ENCODE data around the gene PALLD.

PALLD gene

DNA sequence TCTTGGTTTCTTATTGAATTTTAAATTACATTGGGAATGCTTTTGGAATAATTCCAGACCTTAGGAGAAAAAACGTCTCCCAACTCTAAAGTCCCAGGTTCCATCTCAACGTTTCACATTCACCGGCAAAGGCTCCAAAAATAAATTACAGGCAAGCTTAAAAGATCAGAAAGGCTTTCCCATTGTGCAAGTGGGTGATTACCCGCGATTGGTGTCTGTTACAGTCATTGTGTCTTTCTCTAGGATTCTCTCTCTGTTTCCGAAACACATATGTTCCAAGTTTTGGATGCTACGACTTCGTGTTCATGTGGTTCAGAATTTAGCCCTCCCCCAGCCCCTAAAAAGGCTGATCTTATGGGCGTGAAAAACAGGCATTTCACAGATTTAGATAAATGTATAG lies 41.8 kb downstream of the PALLD start:
- H3K27me3 ChIP-seq (replicated peaks; ENCODE audit: insufficient read depth, low read length) = no peaks in the 10 kb centered on the region
- no peaks in the 10 kb centered on the region for H3F3A ChIP-seq (ENCODE audit: insufficient read depth, low read length)
- H3K4me3 ChIP-seq (ENCODE audit: low read length) = no peak overlapping the region
- H4K20me1 ChIP-seq (ENCODE audit: insufficient read depth, low read length) = no peaks in the 10 kb centered on the region
- no peaks in the 10 kb centered on the region for H3K79me2 ChIP-seq (ENCODE audit: low read length)
- H3K9me3 ChIP-seq (replicated peaks; ENCODE audit: insufficient read depth, low read length) = no peaks in the 10 kb centered on the region
- H3K4me1 ChIP-seq (ENCODE audit: low read length) = no peaks in the 10 kb centered on the region
- no peak overlapping the region for H2AFZ ChIP-seq (ENCODE audit: low read length)
- TF ChIP-seq, protein P1, sequence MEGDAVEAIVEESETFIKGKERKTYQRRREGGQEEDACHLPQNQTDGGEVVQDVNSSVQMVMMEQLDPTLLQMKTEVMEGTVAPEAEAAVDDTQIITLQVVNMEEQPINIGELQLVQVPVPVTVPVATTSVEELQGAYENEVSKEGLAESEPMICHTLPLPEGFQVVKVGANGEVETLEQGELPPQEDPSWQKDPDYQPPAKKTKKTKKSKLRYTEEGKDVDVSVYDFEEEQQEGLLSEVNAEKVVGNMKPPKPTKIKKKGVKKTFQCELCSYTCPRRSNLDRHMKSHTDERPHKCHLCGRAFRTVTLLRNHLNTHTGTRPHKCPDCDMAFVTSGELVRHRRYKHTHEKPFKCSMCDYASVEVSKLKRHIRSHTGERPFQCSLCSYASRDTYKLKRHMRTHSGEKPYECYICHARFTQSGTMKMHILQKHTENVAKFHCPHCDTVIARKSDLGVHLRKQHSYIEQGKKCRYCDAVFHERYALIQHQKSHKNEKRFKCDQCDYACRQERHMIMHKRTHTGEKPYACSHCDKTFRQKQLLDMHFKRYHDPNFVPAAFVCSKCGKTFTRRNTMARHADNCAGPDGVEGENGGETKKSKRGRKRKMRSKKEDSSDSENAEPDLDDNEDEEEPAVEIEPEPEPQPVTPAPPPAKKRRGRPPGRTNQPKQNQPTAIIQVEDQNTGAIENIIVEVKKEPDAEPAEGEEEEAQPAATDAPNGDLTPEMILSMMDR (IDR thresholded peaks at IDR 0.05; ENCODE audit: low read length) = no peak
- TF ChIP-seq EZH2phosphoT487 (IDR thresholded peaks at IDR 0.05; ENCODE audit: low read length) = no peak
- no peak for TF ChIP-seq EZH2 (optimal IDR thresholded peaks at IDR 0.05; ENCODE audit: low read depth, low read length)
- no peak overlapping the region for H3K4me2 ChIP-seq (ENCODE audit: low read depth, low read length)
- H3K9me2 ChIP-seq (replicated peaks; ENCODE audit: insufficient read depth, low read length) = no peaks in the 10 kb centered on the region
- no peaks in the 10 kb centered on the region for H3K36me3 ChIP-seq (replicated peaks; ENCODE audit: insufficient read depth, low read length)
- H3K9ac ChIP-seq (ENCODE audit: low read length) = no peak overlapping the region
- no peak for DNase-seq
- no peak overlapping the region for H3K27ac ChIP-seq (ENCODE audit: low read length)

DNA sequence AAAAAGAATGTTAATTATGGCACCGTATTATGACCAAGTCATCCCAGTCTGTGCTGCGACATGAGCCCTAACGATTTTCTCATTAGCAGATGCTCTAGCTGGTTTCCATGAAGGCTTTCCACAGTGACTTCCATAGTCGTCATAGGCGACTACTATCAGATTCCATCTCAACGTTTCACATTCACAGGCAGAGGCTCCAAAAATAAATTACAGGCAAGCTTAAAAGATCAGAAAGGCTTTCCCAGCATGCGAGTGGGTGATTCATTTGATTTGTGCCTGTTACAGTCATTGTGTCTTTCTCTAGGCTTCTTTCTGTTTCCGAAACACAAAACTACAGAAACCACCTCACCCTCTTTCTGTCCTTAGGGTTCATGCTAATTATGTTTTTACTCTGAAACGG lies 43.2 kb downstream of the PALLD start:
- Histone ChIP-seq H4K20me1 (ENCODE audit: insufficient read depth, low read length) (no peaks in the 10 kb centered on the region), H3K27me3 (replicated peaks; ENCODE audit: insufficient read depth, low read length) (no peaks in the 10 kb centered on the region), H3K4me3 (ENCODE audit: low read length) (no peak overlapping the region), H3K27ac (ENCODE audit: low read length) (no peak overlapping the region), H3K36me3 (replicated peaks; ENCODE audit: insufficient read depth, low read length) (no peaks in the 10 kb centered on the region), H3K9ac (ENCODE audit: low read length) (no peak overlapping the region), H3K9me2 (replicated peaks; ENCODE audit: insufficient read depth, low read length) (no peaks in the 10 kb centered on the region), H3K4me1 (ENCODE audit: low read length) (no peaks in the 10 kb centered on the region), H3K4me2 (ENCODE audit: low read depth, low read length) (no peak overlapping the region), H2AFZ (ENCODE audit: low read length) (no peak overlapping the region), H3K79me2 (ENCODE audit: low read length) (no peaks in the 10 kb centered on the region), H3K9me3 (replicated peaks; ENCODE audit: insufficient read depth, low read length) (no peaks in the 10 kb centered on the region), H3F3A (ENCODE audit: insufficient read depth, low read length) (no peaks in the 10 kb centered on the region)
- DNase-seq = no peak
- TF ChIP-seq, protein P1 (IDR thresholded peaks at IDR 0.05; ENCODE audit: low read length) = no peak
- no peak for TF ChIP-seq EZH2phosphoT487 (IDR thresholded peaks at IDR 0.05; ENCODE audit: low read length)
- no peak for TF ChIP-seq EZH2 (optimal IDR thresholded peaks at IDR 0.05; ENCODE audit: low read depth, low read length)

DNA sequence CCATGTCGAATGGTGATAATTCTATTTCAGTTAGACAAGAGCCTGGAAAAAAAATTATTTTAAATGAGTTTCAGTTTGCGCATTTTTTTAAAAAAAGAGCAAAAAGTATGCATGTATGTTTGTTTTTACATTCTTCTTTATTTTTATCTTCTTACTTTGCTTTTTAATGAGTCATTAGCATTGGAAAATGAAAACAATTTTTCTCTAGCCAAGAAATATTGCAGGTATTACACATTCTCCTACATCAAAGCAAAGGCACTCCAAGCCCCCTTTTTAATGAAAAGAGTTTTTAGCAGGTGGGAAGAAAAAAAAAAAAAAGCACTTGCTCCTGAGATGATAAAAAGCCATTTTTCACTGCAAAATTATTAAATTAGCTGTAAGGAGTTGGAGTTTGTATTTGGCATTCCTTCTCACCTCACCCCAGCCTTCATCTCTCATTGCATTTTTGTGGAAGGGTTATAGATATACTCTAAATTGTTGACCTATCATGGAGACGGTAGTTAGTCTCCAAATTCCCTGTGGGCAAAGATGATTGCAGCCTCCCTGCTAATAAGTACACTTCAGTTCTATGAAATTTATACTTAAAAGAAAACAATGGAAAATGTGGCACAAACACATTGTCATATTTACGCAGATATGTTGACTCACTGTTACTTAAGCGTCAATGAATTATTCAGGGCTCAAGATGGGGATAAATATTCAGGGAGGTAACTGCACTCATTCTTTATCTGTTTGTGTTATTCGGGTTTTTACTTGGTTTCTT lies 43.8 kb downstream of the PALLD start:
- H3K4me3 ChIP-seq (ENCODE audit: low read length) = no peak overlapping the region
- TF ChIP-seq EZH2 (optimal IDR thresholded peaks at IDR 0.05; ENCODE audit: low read depth, low read length) (no peak), EZH2phosphoT487 (IDR thresholded peaks at IDR 0.05; ENCODE audit: low read length) (no peak)
- TF ChIP-seq, protein P1 (IDR thresholded peaks at IDR 0.05; ENCODE audit: low read length) = no peak
- no peaks in the 10 kb centered on the region for H3K79me2 ChIP-seq (ENCODE audit: low read length)
- no peak overlapping the region for H3K27ac ChIP-seq (ENCODE audit: low read length)
- no peak overlapping the region for H3K4me2 ChIP-seq (ENCODE audit: low read depth, low read length)
- no peaks in the 10 kb centered on the region for H3K4me1 ChIP-seq (ENCODE audit: low read length)
- H3K9ac ChIP-seq (ENCODE audit: low read length) = no peak overlapping the region
- H3F3A ChIP-seq (ENCODE audit: insufficient read depth, low read length) = no peaks in the 10 kb centered on the region
- H3K27me3 ChIP-seq (replicated peaks; ENCODE audit: insufficient read depth, low read length) = no peaks in the 10 kb centered on the region
- no peak overlapping the region for H2AFZ ChIP-seq (ENCODE audit: low read length)
- H3K9me3 ChIP-seq (replicated peaks; ENCODE audit: insufficient read depth, low read length) = no peaks in the 10 kb centered on the region
- no peaks in the 10 kb centered on the region for H3K9me2 ChIP-seq (replicated peaks; ENCODE audit: insufficient read depth, low read length)
- H3K36me3 ChIP-seq (replicated peaks; ENCODE audit: insufficient read depth, low read length) = no peaks in the 10 kb centered on the region
- H4K20me1 ChIP-seq (ENCODE audit: insufficient read depth, low read length) = no peaks in the 10 kb centered on the region
- DNase-seq = no peak
